Activated T-helper 2 cell treated with anti-CD3 and anti-CD28 coated beads, Interferon-gamma antibody, Interleukin-2, Interleukin-4, amounts not matched to agents 10 μg/mL and 5 μg/mL and 100 μg/mL, durations not matched to agents 14 hours and 24 hours and 36 hours (primary cell): Measurements from ENCODE around the gene CNTN4. TPM values are rescaled to one million over a fixed set of nuclear protein-coding genes. Genes with fewer than 3 reads are reported as not detected.
"Not testable (repeated sequence)": the region's sequence is repeated elsewhere in the genome, so short reads cannot be mapped to it uniquely, and the experiment has no call there.

ENCODE experiments used
- DNase-seq: peaks from one replicate; pipeline ENCODE4 v3.0.0; 2021; ENCODE audit warnings: low spot score
- H3K27ac Mint-ChIP-seq: one replicate; pipeline ENCODE4 v1.8.0; 2021; ENCODE audit warnings: mixed read lengths
- H3K27me3 Mint-ChIP-seq: one replicate; pipeline ENCODE4 v1.8.0; 2021; ENCODE audit warnings: low read depth, mixed read lengths
- H3K36me3 Mint-ChIP-seq: one replicate; pipeline ENCODE4 v1.8.0; 2021; ENCODE audit warnings: low read depth, mixed read lengths
- H3K4me1 Mint-ChIP-seq: one replicate; pipeline ENCODE4 v1.8.0; 2021; ENCODE audit warnings: low read depth, mixed read lengths
- H3K4me3 Mint-ChIP-seq: one replicate; pipeline ENCODE4 v1.8.0; 2021; ENCODE audit warnings: low read depth, mild to moderate bottlenecking, moderate library complexity, mixed read lengths
- H3K9me3 Mint-ChIP-seq: one replicate; pipeline ENCODE4 v1.8.0; 2021; ENCODE audit warnings: mixed read lengths
- intact Hi-C: fragments of 100-400 bp; cut with micrococcal nuclease; formaldehyde crosslinking; loops from one replicate; pipeline ENCODE4 v1.15.1; 2023
- total RNA-seq: library from RNA; stranded (reverse); gene quantifications from 2 replicates; pipeline ENCODE4 v1.2.3, GENCODE V29; 2022

The CNTN4 gene
- total RNA-seq, 1 donor from 2014 or later: not detected

DNA sequence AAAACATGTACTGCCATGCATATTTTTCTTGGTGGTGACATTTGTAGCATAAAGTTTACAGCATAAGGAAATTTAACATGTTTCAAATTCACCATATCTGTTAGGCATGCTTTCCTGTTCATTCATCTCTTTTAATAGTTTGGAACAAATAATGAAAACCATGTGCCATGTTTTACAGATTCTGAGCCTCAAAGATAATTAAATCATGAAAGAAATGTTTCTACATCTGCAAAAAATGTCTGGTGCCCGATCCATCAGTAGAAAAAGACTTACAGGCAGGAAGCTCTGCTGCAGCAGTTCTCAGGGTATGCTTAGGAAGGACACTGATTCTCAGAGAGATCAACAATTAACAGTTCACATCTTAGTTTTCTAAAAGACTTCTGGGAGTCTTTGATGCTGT is 695.3 kb downstream of the CNTN4 start:
- Mint-ChIP-seq H3K27ac (no peak overlapping the region), H3K27me3 (no peaks in the 10 kb centered on the region), H3K36me3 (no peaks in the 10 kb centered on the region), H3K4me1 (no peaks in the 10 kb centered on the region), H3K9me3 (no peaks in the 10 kb centered on the region), H3K4me3 (no peak overlapping the region)
- no peak for DNase-seq
- intact Hi-C loops: no loop called here

DNA sequence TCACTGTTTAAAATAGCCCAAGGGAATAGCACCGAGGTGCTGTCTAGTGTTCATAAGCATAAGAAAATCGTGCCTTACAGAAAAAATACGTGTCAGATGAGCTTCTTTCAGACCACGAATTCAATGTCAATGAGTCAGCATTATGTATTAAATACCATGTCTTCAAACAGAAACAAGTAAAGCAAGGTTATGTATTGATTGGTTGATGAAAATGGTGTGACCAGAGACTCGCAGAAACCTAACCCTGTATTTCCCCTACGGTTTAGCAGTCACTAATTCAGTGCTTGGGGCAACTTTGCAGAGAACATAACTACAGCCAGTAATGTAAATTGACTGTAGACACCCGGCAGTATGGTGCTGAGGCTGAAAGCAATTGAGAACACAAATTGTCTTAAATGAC is 703.8 kb downstream of the CNTN4 start:
- intact Hi-C loops: no loop called here
- no peaks in the 10 kb centered on the region for H3K4me1 Mint-ChIP-seq

DNA sequence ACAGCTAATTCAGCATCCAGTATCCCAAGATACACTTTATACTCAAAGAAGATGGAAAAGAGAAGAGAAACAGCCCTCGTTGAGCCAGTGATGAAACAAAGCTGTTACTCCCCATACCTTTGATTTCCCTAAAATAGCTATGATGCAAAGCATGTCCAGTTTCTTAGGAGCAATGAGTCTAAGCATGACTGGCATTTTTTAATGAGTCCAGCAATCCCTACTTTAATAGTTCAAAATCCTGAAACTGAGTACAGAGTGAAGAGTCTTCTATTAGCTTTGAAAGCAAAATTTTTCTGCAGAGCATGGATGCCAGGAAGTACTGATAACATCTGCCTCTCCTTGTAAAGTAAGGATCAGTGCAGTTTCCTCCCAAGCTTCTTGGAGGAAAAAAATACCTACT is 708.8 kb downstream of the CNTN4 start:
- no peaks in the 10 kb centered on the region for H3K9me3 Mint-ChIP-seq
- no peak overlapping the region for H3K4me3 Mint-ChIP-seq
- no peak for DNase-seq
- no peak overlapping the region for H3K27ac Mint-ChIP-seq
- intact Hi-C loops: no loop called here
- H3K27me3 Mint-ChIP-seq: no peaks in the 10 kb centered on the region
- no peaks in the 10 kb centered on the region for H3K36me3 Mint-ChIP-seq
- no peaks in the 10 kb centered on the region for H3K4me1 Mint-ChIP-seq

More for the DNA sequence above, 703.8 kb downstream of the CNTN4 start:
- H3K36me3 Mint-ChIP-seq: no peaks in the 10 kb centered on the region
- no peak for DNase-seq
- no peaks in the 10 kb centered on the region for H3K27me3 Mint-ChIP-seq
- H3K27ac Mint-ChIP-seq: no peak overlapping the region
- H3K4me3 Mint-ChIP-seq: no peak overlapping the region
- no peaks in the 10 kb centered on the region for H3K9me3 Mint-ChIP-seq

DNA sequence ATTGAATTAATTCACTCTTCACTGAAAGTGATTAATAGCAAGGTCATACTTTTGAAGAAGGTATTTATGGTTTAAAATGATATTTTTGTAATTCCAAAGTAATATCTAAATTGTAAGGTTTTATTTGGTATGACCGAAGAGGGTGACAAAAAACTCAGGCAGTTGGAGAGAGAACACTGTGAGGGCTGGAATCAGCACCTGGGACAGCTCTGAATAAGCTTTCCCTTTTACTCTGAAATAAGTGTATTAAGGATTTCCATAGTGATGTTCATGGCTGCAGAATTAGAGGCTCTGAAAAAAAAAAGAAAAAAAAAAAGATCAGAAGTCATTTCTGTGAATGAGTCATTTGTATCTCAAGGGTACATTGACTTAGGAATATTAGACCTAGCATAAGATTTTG is 712.1 kb downstream of the CNTN4 start:
- H3K27me3 Mint-ChIP-seq: no peaks in the 10 kb centered on the region
- H3K4me3 Mint-ChIP-seq: no peak overlapping the region
- intact Hi-C loops: no loop called here
- H3K9me3 Mint-ChIP-seq: no peaks in the 10 kb centered on the region
- no peak for DNase-seq
- no peak overlapping the region for H3K27ac Mint-ChIP-seq
- no peaks in the 10 kb centered on the region for H3K36me3 Mint-ChIP-seq
- no peaks in the 10 kb centered on the region for H3K4me1 Mint-ChIP-seq

DNA sequence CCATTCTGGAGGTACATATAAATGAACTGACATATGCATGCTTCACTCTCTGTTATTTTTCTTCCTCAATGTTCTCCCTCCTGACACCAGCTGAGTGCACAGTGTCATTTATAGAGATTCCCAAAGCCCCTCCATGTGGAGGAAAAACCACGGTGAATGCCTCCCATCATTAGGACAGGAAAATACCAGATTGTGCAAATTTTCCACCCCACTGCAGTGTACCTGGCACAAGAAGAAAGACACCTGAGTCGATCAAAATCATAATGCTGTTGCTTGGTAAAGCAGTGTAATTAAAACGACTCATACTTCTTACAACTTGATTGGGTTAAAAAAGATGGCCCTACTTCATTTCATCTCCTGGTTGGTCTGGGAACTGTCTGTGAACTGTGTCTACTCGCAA is 720.9 kb downstream of the CNTN4 start:
- Mint-ChIP-seq H3K27ac (no peak overlapping the region), H3K4me3 (no peak overlapping the region), H3K27me3 (no peaks in the 10 kb centered on the region), H3K9me3 (no peaks in the 10 kb centered on the region), H3K4me1 (no peaks in the 10 kb centered on the region), H3K36me3 (no peaks in the 10 kb centered on the region)
- DNase-seq: no peak
- intact Hi-C loops: no loop called here

DNA sequence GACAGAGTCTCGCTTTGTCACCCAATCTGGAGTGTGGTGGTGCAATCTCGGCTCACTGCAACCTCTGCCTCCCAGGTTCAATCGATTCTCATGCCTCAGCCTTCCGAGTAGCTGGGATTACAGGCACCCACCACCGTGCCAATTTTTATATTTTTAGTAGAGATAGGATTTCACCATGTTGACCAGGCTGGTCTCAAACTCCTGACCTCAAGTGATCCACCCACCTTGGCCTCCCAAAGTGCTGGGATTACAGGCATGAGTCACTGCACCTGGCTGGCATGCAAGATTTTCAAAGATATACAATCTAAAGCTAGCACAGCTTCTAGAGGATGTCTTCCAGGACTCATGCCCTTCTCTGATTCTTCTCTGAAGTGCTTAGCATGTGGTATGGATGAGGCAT is 722.3 kb downstream of the CNTN4 start:
- H3K9me3 Mint-ChIP-seq, H3K27me3 Mint-ChIP-seq, H3K36me3 Mint-ChIP-seq, H3K27ac Mint-ChIP-seq, intact Hi-C loops, DNase-seq, H3K4me1 Mint-ChIP-seq, H3K4me3 Mint-ChIP-seq: not testable (repeated sequence)

DNA sequence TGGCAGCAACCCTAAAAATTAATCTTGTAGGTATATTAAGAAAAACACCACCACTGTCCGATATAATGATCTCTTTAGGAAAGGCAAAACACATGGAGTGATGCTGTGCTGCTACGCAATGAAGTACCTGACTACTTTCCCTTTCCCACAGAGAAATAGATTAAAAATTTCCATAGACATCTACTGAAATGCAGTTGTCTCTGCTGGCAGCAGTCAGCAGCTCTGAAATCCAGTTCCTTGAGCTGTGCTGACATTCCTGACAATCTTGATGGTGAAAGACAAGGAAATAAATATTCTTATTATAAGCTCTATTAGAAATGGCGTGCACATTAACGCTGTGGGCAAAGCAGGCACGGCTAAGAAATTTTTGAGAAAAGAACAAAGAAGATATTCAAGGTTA is 723.9 kb downstream of the CNTN4 start:
- H3K27me3 Mint-ChIP-seq: no peaks in the 10 kb centered on the region
- no peak overlapping the region for H3K4me3 Mint-ChIP-seq
- intact Hi-C loops: no loop called here
- no peak for DNase-seq
- no peaks in the 10 kb centered on the region for H3K4me1 Mint-ChIP-seq
- H3K36me3 Mint-ChIP-seq: no peaks in the 10 kb centered on the region
- H3K9me3 Mint-ChIP-seq: no peaks in the 10 kb centered on the region
- no peak overlapping the region for H3K27ac Mint-ChIP-seq

DNA sequence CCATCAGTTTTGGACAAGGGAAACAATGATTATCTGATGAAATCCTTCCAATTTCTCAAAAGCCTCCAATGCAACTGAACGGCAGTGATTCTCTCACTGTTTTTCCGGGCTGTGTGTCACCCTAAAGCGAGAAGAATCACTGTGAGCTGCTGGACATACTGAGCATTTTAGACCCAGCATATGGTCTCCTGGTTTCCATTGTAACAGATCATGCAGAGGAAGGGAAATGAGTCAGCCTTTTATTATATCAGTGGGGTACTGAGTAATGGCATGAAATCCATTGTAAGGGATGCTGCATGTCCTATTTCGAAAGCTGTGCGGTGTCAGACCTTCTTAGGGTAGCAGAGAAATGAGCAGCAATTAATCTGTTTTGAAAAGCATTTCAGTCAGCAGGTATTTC is 724.4 kb downstream of the CNTN4 start:
- intact Hi-C loops: no loop called here

DNA sequence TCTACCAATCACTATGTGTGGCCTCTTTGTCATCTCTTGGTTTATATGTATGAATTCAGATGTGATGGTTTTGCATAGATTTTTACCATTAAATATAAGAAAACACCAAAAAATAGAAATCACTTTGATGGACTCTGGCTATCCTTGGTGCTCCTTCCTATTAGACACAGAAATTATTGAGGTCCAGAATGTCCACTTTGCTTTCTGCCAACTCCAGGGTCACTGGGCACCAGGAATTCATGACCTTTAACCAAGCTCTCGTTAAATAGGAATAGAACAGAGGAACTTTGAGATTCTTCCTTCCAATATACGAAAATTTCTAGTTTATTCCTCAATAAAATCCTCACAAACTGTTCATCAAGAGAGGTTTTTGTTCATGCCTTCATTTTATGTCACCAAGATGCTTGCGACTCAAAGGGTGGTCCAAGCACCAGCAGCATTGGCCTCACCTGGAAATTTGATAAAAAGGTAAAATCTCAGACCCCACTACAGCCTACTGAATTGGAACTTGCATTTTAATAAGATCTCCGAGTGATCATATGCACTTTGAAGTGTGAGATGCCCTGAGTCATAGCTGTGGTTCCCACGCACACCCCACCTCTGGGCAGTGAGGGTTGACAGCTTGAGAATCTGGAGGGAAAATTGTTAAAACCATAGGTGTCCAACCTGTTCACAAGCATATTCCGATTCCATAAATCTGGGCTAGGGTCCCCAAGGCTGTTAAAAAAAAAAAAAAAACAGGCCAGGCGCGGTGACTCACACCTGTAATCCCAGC is 725.0 kb downstream of the CNTN4 start:
- H3K36me3 Mint-ChIP-seq: no peaks in the 10 kb centered on the region
- no peaks in the 10 kb centered on the region for H3K9me3 Mint-ChIP-seq
- no peak for DNase-seq
- no peak overlapping the region for H3K27ac Mint-ChIP-seq
- no peaks in the 10 kb centered on the region for H3K27me3 Mint-ChIP-seq
- no peaks in the 10 kb centered on the region for H3K4me1 Mint-ChIP-seq
- intact Hi-C loops: no loop called here
- H3K4me3 Mint-ChIP-seq: no peak overlapping the region

More for the DNA sequence above, 724.4 kb downstream of the CNTN4 start:
- Mint-ChIP-seq H3K27ac (no peak overlapping the region), H3K9me3 (no peaks in the 10 kb centered on the region), H3K27me3 (no peaks in the 10 kb centered on the region), H3K36me3 (no peaks in the 10 kb centered on the region), H3K4me1 (no peaks in the 10 kb centered on the region), H3K4me3 (no peak overlapping the region)
- DNase-seq: no peak

DNA sequence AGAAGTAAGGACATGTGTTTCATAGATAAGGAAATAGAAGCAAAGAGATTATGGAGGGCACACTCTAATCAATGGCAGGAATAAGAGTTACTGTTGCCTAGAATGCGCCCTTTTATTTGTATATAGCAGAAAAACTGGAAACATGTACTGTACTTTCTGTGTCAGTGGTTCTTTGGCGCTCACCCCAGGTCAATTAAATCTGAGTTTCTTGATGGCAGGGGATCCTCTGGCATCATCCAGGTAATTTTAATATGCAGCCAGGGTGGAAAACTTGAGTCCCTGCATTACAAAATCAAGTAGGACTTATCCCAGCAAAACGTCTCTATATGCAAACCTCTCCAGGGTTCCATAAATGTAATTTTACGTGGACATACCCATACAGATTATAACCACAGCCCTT is 727.4 kb downstream of the CNTN4 start:
- DNase-seq: no peak
- Mint-ChIP-seq H3K36me3 (no peaks in the 10 kb centered on the region), H3K27ac (no peak overlapping the region), H3K4me1 (no peaks in the 10 kb centered on the region), H3K4me3 (no peak overlapping the region), H3K9me3 (no peaks in the 10 kb centered on the region), H3K27me3 (no peaks in the 10 kb centered on the region)
- intact Hi-C loops: no loop called here

DNA sequence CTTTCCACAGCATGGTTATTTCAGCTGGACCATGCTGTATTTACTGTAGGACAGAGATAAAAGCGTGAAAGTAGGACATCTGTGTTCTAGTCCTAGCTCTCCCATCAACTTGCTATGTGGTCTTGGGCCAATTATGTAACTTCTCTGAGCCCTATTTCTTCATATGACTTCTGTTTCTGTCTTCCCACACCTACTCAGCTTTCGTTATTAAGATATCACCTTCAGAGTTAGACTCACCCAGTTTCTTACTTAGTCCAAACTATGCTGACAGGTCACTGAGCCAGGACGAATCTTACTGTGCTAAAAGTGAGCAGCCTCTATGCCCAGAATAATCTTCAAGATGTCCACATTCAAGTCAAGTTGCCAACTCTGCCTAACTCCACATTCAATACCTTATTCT is 727.8 kb downstream of the CNTN4 start:
- intact Hi-C loops: no loop called here
- H3K4me3 Mint-ChIP-seq: no peak overlapping the region
- H3K4me1 Mint-ChIP-seq: no peaks in the 10 kb centered on the region
- no peaks in the 10 kb centered on the region for H3K27me3 Mint-ChIP-seq
- no peak overlapping the region for H3K27ac Mint-ChIP-seq
- no peaks in the 10 kb centered on the region for H3K9me3 Mint-ChIP-seq
- H3K36me3 Mint-ChIP-seq: no peaks in the 10 kb centered on the region
- no peak for DNase-seq

DNA sequence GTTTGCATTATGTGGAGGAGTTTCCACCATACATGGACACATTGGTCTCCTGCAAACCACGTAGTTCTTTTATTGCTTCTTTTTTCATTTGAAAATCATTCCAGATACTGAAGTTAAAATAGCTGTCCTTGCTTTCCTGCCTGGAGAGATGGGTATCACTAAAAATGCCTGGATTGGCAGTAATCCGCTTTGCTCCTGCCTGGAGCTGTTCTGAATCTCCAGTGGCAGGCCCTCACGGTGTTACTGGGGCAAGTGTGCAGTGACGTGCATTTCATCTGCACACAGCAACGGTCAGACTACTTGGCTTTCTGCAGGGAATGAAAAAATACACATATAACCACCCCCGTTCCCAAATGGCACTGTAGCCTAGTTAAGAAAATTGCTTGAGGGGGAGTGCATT is 738.6 kb downstream of the CNTN4 start:
- no peaks in the 10 kb centered on the region for H3K9me3 Mint-ChIP-seq
- intact Hi-C loops: no loop called here
- DNase-seq: no peak
- H3K4me1 Mint-ChIP-seq: no peaks in the 10 kb centered on the region
- no peaks in the 10 kb centered on the region for H3K27me3 Mint-ChIP-seq
- no peak overlapping the region for H3K4me3 Mint-ChIP-seq
- no peaks in the 10 kb centered on the region for H3K36me3 Mint-ChIP-seq
- H3K27ac Mint-ChIP-seq: no peak overlapping the region

DNA sequence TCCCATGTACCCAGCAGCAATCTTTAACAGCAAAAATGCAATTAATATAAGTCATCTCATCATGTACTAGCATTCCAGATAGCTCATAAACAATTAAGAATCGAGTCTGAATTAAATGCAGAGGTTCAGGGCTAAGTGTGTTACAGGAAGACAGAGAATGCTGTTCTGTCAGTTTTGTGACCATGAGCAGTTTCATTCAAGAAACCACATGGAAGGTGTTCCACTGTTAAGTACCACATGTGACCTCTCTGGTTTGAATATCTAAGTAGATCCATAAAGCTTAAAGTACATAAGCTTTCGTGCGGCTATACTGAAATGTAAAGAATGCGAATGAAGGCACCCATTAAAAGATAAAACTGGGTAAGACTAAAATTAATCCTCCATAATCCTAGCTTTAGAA is 739.2 kb downstream of the CNTN4 start:
- no peaks in the 10 kb centered on the region for H3K4me1 Mint-ChIP-seq
- DNase-seq: no peak

More for the DNA sequence above, 739.2 kb downstream of the CNTN4 start:
- Mint-ChIP-seq H3K9me3 (no peaks in the 10 kb centered on the region), H3K36me3 (no peaks in the 10 kb centered on the region), H3K27me3 (no peaks in the 10 kb centered on the region), H3K27ac (no peak overlapping the region), H3K4me3 (no peak overlapping the region)
- intact Hi-C loops: no loop called here
